Psoas muscle (tissue), 8 donors: ENCODE data around the gene ZNF777. TPM values are rescaled to one million over a fixed set of nuclear protein-coding genes. Genes with fewer than 3 reads are reported as not detected.
A peak's percentile ranks its signal among the peaks of the same experiment; 100 is the strongest.
"Not testable (repeated sequence)": the region's sequence is repeated elsewhere in the genome, so short reads cannot be mapped to it uniquely, and the experiment has no call there.

Experiments
- ATAC-seq, 4 donors: fragments of 200-7000 bp; cut with Tn5 transposase; one replicate each; pipeline ENCODE4 v1.9.1; 2020; ENCODE audit warnings: moderate library complexity in 3 of 4, mild to moderate bottlenecking in 2 of 4
- DNase-seq, 2 donors: peaks; one replicate each; pipeline ENCODE4 v3.0.0-alpha.2; 2020
- H3K27ac ChIP-seq: fragments of 200-600 bp; one replicate; pipeline ENCODE4 v1.8.0; 2022
- H3K27me3 ChIP-seq, 3 donors: fragments of 200-600 bp in 1 of 3; one replicate each; pipeline versions ENCODE4 v1.6.1 to v1.8.0; 2013 to 2022; ENCODE audit warnings: low read length in 2 of 3, mild to moderate bottlenecking in 2 of 3, moderate library complexity in 1 of 3; ENCODE audit not compliant: insufficient read depth in 3 of 3
- H3K36me3 ChIP-seq, 2 donors: fragments of 200-600 bp in 1 of 2; one replicate each; pipeline versions ENCODE4 v1.6.1 to v1.8.0; 2013 to 2022; ENCODE audit warnings: low read depth in 1 of 2, mild to moderate bottlenecking in 1 of 2, moderate library complexity in 1 of 2; ENCODE audit not compliant: insufficient read depth in 1 of 2
- H3K4me1 ChIP-seq: fragments of 200-600 bp; one replicate; pipeline ENCODE4 v1.8.0; 2022
- H3K4me3 ChIP-seq: fragments of 200-600 bp; one replicate; pipeline ENCODE4 v1.8.0; 2022; ENCODE audit warnings: mild to moderate bottlenecking
- H3K9me3 ChIP-seq: fragments of 200-600 bp; one replicate; pipeline ENCODE4 v1.8.0; 2022
- WGBS, 3 donors: extraction: QIAGEN DNeasy Blood & Tissue Kit; methylation state at CpG; one replicate each; pipeline versions ENCODE4 v1.1.6 to v1.1.7; 2013; 5-methylcytosine and 5-hydroxymethylcytosine counted together
- intact Hi-C, 2 donors: fragments of 100-400 bp; cut with DNase I; formaldehyde crosslinking; loops; one replicate each; pipeline versions ENCODE4 v1.11.0 to v1.14.2; 2022
- polyA plus RNA-seq, 3 donors: library from polyadenylated mRNA; stranded (reverse); fragments of 200-250 nt; gene quantifications; one replicate each; pipeline ENCODE4 v1.2.3, GENCODE V29; 2013
- total RNA-seq, 4 donors: library from RNA; stranded (reverse); fragmentation: NEBNext Ultra II Directional in 2 of 4; extraction: Animal tissue kit (Norgen Biotek cat#: 25700) in 2 of 4; gene quantifications; one replicate each; pipeline versions ENCODE4 v1.2.1 to v1.2.4, GENCODE V29; 2021 to 2023
- TF ChIP-seq, protein P1 (sequence below): fragments of 200-600 bp; IDR thresholded peaks from one replicate; pipeline ENCODE4 v1.8.0; 2022; ENCODE audit warnings: antibody characterized with exemption
- donor health status: healthy with polysubstance abuse.
- donor health status: DM: no; HTN: no; CAD: no; lungs with moderate emphysema.
- donor health status: Bipolar disorder and iron deficiency.
- donor health status: healthy.
- donor health status: DM: yes; HTN: yes; CAD: no.
- donor health status: DM: no; HTN: no; CAD: no.
- donor health status: DM: no; HTN: no; CAD: no.
- donor health status: DM: yes; HTN: yes; CAD: no.

The ZNF777 gene
- total and polyA plus RNA-seq, 7 donors = 9.3 to 18.6 (median 13.6) TPM

DNA sequence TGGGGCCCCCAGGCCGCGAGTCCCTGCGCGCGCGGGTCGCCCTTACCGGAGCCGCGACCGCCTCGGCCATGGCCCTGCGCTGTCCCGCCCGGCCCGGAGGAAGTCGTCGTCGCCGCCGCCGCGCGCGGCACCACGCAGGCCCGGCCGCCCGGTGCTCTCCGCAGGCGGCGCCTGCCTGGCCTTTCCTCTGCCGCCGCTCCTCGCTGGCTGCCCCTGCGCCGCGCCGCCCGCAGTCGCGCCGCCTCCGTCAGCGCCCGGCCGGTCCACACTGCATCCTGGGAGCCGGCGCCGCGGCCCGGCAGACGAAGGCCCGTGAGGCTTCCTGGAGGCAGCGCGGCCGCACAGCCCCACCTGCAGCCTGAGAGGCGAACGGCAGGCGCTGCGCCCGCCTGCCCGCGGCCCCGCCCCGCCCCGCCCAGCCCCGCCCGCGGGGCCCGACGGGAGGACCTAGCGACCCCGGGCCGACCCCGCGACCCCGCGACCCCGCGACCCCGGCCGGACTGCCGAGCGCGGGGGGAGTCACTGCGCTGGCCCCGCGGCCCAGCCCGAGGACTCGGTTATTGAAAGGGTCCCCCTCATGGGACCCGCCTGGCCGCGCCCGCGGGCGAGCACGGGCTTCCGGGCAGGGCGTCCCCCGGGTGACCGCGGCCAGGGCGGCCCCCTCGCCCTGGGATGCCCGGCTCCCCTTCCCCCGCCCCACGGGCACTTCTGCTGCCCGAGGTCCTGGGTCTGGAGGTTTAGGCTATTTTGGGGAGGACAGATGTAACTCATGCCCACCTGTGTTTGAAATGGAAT is 36.8 kb upstream of the ZNF777 start, which contains the start of gene ZNF746:
ZNF746 (minus strand) TSS at position 343 of the 795 bp plus-strand sequence; CDS start at position 70, 273 bp downstream.
- intact Hi-C loops = loop anchor here in 1 of 2 donors (2.0 to 10.0 kb wide), 4 partner anchors 35 to 247 kb away; partner anchors contain the start of genes ZNF777 and ZNF783
- H3K36me3 ChIP-seq = peaks cover 5 to 17% of the 10 kb centered on the region in 2 donors
- TF ChIP-seq, protein P1, sequence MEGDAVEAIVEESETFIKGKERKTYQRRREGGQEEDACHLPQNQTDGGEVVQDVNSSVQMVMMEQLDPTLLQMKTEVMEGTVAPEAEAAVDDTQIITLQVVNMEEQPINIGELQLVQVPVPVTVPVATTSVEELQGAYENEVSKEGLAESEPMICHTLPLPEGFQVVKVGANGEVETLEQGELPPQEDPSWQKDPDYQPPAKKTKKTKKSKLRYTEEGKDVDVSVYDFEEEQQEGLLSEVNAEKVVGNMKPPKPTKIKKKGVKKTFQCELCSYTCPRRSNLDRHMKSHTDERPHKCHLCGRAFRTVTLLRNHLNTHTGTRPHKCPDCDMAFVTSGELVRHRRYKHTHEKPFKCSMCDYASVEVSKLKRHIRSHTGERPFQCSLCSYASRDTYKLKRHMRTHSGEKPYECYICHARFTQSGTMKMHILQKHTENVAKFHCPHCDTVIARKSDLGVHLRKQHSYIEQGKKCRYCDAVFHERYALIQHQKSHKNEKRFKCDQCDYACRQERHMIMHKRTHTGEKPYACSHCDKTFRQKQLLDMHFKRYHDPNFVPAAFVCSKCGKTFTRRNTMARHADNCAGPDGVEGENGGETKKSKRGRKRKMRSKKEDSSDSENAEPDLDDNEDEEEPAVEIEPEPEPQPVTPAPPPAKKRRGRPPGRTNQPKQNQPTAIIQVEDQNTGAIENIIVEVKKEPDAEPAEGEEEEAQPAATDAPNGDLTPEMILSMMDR = peak; percentile 79
- H3K4me3 ChIP-seq = peak within 1 kb of the TSS; percentile 85
- DNase-seq (peak; percentile 86 to 91), ATAC-seq (peak; percentile 94 to 97 (median 95))
- peaks cover 18% of the 10 kb centered on the region for H3K4me1 ChIP-seq
- H3K27ac ChIP-seq = peak within 1 kb of the TSS; percentile 79
- H3K27me3 ChIP-seq = no peaks in the 10 kb centered on the region
- WGBS, 3 donors = 0 to 1% (median 1%) methylated on average over 27 to 109 of the region's 109 CpGs
- H3K9me3 ChIP-seq = no peaks in the 10 kb centered on the region

DNA sequence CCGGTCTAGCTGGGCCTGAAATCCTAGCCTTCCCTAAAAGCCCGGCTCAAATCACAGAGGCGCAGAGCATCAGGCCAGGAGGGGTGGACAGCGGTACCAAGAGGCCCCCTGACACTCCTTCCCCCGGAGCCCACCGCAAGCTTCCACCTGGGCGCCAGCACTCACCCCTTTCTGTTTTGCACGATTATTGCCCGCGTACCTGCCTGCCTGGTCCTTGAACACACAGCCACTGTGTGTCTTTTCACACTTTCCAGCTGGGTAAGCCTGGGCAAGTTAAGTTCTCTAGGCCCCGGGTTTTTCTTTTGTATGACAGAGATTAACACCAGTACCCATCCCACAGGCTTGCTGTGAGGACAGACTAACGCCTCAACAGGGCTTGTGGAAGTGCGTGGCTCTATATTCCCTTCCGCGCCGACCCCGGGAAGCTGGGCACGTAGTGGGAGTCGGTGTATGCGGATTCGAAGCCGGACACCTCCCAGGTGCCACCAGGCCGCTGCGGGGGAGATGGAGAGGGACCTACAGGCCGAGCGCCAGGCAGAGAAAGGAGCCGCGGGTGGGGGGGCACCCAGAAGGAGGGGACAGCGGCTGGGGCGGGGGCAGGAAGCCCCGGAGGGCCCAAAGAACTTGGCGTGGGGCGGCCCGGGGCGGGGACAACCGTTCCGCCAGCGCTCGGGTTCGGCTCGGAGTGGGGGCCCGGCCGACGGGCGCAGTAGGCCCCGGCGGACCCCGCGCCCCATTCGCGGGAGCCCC is 36.0 kb upstream of the ZNF777 start:
- H3K36me3 ChIP-seq = peaks cover 5 to 25% of the 10 kb centered on the region in 2 donors
- H3K9me3 ChIP-seq = no peaks in the 10 kb centered on the region
- peak; percentile 15 to 51 (median 33) for ATAC-seq
- 3 to 6% (median 3%) methylated on average over 32 to 50 of the region's 51 CpGs for WGBS, 3 donors
- H3K4me3 ChIP-seq = peak overlapping the region; percentile 85
- DNase-seq = peak; percentile 72 to 76
- H3K4me1 ChIP-seq = peaks cover 18% of the 10 kb centered on the region
- intact Hi-C loops = loop anchor here in 1 of 2 donors (2.0 to 10.0 kb wide), 4 partner anchors 35 to 248 kb away; partner anchors contain the start of genes ZNF777 and ZNF783
- H3K27ac ChIP-seq = peak overlapping the region; percentile 79
- H3K27me3 ChIP-seq = no peaks in the 10 kb centered on the region
- TF ChIP-seq, protein P1 = no peak

- ATAC-seq = peak; percentile 32 to 62 (median 34)
- 35 to 54% (median 40%) methylated on average over 11 to 12 of the region's 13 CpGs for WGBS, 3 donors
- Histone ChIP-seq H3K36me3 (peaks cover 5 to 33% of the 10 kb centered on the region in 2 donors), H3K27me3 (no peaks in the 10 kb centered on the region), H3K9me3 (no peaks in the 10 kb centered on the region), H3K4me1 (peaks cover 20% of the 10 kb centered on the region), H3K27ac (peak overlapping the region; percentile 11), H3K4me3 (peak overlapping the region; percentile 85)
- DNase-seq = peak; percentile 75 to 85
- TF ChIP-seq, protein P1 = no peak
- intact Hi-C loops = loop anchor here in 1 of 2 donors (2.0 to 10.0 kb wide), 4 partner anchors 34 to 249 kb away; partner anchors contain the start of genes ZNF777 and ZNF783
Observed at GRCh38 chr7:149495785-149496641, 35.2 kb upstream of the ZNF777 start.

DNA sequence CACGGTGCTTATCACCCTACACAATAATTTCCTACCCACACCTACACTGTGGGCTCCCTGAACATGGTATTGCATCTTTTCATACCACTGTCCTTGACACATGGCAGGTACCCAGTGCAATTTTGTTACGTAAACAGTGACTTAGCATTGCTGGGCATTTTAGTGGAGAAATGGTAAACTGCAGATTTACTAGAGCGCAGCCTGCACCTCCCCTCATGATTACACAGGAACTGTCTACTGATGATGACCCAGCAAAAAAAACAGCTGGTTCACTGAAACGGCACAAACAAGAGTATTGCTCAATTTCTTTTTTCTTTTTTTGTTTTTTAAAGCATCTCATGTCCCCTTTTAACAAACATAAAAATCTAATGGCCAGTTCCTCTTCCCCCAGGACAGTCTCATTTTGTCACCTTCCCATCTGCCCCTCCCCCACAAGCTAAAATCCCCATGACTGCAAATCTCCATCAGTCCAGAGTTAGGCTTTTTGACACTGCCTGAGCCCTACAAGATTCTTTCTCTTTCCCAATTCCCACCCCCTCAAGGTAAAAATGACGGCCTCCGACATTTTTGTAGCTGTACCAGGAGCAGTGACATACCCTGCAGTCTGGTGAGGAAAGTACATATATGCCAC is 34.0 kb upstream of the ZNF777 start:
- peaks cover 5 to 45% of the 10 kb centered on the region in 2 donors for H3K36me3 ChIP-seq
- H3K4me1 ChIP-seq = peaks cover 20% of the 10 kb centered on the region
- 78 to 83% (median 80%) methylated on average over 6 of the region's 6 CpGs for WGBS, 3 donors
- no peak for DNase-seq
- H3K4me3 ChIP-seq = peak overlapping the region; percentile 85
- TF ChIP-seq, protein P1 = no peak
- no peak overlapping the region for H3K27ac ChIP-seq
- no peaks in the 10 kb centered on the region for H3K27me3 ChIP-seq
- H3K9me3 ChIP-seq = no peaks in the 10 kb centered on the region
- intact Hi-C loops = loop anchor here in 1 of 2 donors (5.0 to 10.0 kb wide), 3 partner anchors 33 to 250 kb away; partner anchors contain the start of genes ZNF777 and ZNF783
- no peak for ATAC-seq

DNA sequence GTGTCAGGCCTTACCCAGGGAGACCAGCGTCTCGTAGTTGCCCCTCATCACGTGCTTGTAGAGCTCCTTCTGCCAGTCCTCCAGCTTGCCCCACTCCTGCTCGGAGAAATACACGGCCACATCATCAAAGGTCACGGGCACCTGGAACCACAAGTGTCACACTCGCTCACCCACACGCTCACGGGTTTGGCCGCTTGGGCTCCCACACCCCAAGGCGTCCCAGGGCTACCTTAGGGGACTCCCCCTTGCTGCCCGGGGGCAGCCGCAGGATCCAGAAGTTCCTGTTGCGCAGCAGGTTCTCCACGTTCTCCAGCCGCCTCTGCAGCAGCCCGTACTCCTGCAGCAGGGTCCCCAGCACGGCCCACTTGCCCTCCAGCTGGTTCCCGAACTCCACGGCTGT is 33.1 kb upstream of the ZNF777 start:
- H3K4me3 ChIP-seq, H3K27me3 ChIP-seq, H3K27ac ChIP-seq, H3K9me3 ChIP-seq, ATAC-seq: not testable (repeated sequence)
- peaks cover 5 to 52% of the 10 kb centered on the region in 2 donors for H3K36me3 ChIP-seq
- 92 to 94% (median 94%) methylated on average over 14 to 19 of the region's 20 CpGs for WGBS, 3 donors
- peak in 1 of 2 donors; percentile 34 for DNase-seq
- intact Hi-C loops = loop anchor here in 1 of 2 donors (10.0 kb wide), 2 partner anchors 229 to 251 kb away; partner anchors contain the start of gene ZNF783
- H3K4me1 ChIP-seq = peaks cover 20% of the 10 kb centered on the region
